NCI-H2227 (cell line): ENCODE results near the gene TMEM203.

Experiments
- DNase-seq: peaks from one replicate; lab custom pipeline; 2025; ENCODE audit not compliant: unreplicated experiment; lab: John Stamatoyannopoulos, UW

TMEM203 gene

DNA sequence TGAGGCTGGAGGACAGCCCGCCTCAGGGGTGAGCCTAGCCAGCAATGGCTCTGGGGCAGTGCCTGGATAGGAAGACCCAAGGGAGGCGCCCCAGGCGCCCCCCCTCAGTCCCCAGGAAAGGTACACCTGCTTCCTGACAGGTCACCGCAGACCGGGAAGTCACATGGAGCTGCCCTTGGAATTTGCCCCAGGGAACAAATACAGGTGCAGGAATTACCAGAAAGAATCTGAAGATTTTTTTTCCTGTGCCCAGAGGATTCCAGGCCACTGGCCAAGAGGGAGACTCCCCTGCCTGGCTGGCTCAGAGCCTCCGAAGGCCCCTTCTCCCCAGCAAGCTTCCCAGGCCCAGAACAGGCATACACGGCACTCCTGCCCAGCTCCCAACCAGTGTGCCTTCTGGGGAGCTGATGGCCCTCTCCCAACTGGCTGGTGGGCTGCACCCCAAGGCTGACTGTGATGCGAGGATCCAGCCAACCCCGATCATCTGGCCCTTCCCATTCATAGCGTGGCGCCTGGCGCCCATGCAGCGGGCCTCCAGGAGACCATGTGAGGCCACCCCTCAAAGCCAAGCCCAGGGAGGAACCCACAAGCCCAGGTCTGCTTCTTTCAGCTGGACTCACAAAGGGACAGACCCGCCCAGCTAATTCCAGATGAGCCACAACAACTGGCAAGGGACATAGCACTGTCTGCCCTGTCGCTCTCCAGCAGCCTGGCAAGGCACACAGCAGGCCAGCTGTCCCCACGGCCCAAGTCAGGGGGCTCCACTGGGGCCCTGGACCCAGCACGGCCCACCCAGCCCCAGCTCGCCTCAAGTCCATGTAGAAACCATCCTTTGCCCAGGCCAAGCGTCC, 7.2 kb downstream of the TMEM203 start:
- no peak for DNase-seq

DNA sequence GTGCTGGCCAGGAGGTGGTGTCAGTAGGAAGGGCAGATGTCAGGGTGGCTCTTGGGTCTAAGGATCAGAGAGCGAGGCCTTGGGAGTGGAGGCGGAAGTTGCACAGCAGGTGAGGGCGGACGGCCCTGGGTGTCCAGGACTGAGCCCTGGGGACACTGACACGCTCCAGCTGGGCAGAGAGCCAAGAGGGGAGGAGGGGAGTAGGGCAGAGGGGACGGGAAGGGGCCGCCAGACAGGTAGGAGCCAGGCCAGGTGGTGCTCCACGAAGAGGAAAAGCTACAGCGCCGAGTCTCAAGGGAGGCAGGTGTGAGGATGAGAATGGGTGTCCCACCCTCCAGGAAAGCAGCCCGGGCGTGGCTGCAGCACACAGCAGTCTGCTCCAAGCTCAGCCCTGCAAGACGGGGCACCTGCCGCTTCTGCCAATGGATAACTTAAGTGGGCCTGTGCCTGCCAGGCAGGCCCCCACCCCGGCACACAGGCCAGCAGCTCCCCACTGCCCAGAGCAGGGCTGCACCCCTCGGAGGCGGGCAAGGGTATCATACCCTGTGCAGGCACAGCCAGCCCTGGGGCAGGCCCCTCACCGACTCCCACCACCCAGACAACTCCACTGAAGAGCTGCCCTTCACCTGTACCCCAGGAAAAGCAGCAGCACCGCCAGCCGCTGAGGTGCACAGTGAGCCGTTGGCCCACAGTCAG, 9.8 kb downstream of the TMEM203 start:
- DNase-seq: no peak

DNA sequence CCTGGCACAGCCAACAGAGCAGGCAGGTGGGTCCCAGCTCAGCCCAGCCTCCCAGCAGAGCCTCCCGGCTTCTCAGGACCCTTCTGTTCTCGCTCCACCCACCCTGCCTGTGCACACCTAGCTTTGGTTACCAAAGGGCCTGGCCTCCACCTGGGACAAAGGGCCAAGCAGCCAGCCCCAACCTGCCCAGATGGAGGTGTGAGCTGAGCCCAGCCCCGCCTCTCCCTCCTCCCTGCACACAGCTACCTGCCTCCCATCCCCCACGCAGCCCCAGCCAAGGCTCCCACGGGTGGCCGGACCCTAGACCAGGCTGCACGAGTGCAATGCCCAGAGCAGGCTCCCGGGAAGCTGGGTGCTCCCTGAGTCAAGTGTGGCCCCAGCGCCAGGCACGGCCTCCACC, 10.5 kb downstream of the TMEM203 start:
- no peak for DNase-seq

DNA sequence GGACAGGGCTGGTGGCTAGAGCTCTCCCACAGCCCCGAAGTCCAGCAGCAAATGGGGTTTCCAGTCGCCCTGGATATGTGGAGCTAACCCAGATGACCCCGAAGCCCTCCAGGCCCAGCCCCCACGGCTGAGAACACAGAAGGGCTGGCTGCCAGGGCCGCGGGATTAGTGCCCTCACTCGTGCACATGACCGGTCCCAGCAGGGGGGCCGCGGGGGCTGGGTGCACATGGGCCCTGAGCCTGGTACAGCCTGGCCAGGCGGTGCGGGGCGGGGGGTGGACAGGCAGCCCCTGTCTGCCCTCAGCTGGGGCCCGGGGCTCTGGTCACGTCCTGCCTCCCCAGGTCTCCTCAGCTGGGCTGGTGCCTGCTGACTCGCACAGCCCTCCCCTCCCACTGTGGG, 11.1 kb downstream of the TMEM203 start:
- DNase-seq: no peak

DNA sequence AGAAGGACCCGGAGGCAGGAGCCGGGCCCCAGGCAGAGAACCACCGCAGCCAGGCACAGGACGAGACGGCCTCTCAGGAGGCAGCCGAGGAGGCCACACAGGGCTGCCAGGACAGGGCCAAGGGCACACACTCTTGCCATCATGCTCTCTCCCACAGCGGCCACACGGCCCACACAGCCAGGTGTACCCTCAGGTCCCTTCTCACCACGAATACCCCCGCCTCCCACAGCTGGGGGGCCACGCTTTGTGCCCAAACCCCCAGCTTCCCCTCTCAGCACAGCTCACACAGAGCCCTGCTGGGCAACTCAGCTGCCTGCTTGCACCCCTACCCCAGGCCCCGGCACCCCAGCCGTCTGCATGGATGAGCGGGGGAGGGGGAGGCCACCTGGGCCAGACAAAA, 11.7 kb downstream of the TMEM203 start:
- DNase-seq: no peak

DNA sequence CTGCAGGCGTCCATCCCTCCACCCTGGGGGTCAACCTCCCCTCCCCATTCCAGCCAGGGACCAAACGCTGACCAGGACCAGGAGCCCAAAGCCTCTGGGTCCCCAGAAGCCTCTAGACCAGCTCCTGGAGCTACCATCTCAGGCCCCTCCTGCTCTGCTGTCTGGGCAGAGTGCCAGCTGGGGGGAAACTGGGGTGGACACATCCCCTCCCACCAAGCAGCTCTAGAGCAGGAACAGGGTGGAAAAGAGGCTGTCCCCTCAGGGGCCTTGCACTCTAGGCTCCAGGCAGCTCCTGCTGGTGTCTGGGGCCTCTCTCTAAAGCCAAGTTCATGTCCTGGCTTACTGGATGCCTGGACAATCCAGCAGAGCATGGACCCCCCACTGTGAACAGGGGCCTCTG, 12.6 kb downstream of the TMEM203 start:
- peak; percentile 24 for DNase-seq

DNA sequence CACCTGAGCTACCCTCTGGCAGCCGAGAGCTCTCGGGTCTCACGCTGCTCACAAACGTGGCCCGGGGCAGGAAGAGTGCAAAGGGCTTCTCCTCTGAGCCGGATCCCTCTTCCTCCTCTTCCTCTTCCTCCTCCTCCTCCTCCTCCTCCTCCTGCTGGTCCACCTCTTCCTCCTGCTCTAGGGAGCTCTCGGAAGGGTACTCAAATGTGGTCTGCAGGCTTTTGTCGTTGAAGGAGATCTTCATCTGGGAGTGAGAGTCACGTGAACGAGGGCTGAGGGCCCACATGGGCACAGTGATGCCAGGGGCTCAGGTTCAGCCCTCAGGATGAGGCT, 13.0 kb downstream of the TMEM203 start:
- DNase-seq: no peak

DNA sequence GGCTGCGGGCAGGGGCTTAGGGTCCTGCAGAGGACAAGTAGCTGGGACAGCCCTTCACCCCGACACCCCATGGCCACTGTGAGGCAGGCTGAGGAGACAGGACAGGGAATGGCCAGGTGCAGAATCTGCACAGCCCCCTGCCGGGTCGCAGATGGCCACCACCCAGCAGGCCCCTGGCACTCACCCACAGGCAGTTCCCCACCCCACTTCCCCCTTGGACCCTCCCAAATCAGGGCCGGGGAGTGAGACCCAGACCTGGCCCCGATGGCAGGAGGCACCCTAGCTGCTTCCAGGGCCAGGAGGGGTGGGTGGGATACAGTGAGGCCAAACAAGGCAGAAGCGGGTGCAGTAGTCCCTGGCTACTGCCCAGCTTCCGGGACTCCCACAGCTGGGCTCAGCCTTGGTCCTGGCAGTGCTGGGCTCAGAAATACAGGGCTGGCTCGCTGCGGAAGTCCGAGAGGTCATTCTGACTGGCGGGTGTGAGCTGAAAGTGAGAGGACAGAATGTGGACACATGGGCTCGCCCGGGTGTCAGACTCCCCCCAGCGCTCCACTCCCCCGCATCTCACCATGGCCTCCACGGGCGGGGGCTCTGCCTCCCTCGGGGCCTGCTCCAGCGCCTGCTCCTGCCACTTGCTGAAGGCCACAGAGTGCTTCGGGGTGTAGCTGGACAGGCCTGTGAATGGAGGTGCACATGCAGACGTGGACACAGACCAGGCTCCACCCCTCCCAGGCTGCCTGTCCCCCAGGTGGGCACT, 13.6 kb downstream of the TMEM203 start:
- no peak for DNase-seq

DNA sequence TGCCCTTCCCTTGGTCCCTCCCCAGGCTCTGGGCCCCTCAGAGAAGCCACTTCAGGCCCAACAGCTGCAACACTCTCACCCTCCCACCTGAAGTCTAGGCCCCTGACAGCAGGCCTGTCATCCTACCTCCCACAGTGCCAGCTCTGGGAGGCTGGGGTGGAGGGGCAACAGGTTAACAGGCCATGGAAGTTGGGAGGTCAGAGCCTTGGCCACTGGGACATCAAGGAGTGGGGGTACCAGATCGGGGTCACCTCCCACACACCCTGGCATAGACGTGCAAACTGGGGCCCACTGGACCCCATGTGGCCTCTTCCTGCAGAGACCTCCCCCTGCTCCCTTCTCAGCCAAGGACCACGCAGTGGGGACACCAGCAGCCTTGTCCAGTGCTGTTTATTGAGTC, 14.2 kb downstream of the TMEM203 start:
- DNase-seq: no peak

DNA sequence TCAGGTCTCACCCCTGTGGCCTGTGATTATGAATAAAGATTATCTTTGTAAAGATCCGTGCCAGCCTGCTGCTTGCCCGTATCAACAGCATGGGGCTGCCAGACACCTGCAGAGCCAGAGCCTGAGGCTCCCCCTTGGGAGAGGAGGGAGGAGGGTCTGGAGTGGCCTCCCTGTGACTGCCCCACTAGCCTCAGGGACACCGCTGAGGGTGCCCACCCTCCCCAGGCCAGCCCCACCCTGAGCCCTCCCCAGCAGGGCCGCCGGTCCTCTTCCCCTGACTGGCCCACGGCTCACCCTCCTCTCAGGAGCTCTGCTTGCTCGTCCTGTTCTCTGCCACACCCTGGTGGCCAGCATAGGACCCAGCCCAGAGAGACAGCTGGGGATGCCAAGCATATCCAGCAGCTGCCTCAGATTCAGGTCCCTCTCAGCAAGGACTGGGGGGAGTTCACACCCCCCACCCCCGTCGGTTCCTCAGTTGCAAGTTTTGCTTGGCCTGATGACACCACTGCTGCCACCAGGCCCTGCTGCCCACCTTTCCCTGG, 15.1 kb downstream of the TMEM203 start:
- DNase-seq: no peak

DNA sequence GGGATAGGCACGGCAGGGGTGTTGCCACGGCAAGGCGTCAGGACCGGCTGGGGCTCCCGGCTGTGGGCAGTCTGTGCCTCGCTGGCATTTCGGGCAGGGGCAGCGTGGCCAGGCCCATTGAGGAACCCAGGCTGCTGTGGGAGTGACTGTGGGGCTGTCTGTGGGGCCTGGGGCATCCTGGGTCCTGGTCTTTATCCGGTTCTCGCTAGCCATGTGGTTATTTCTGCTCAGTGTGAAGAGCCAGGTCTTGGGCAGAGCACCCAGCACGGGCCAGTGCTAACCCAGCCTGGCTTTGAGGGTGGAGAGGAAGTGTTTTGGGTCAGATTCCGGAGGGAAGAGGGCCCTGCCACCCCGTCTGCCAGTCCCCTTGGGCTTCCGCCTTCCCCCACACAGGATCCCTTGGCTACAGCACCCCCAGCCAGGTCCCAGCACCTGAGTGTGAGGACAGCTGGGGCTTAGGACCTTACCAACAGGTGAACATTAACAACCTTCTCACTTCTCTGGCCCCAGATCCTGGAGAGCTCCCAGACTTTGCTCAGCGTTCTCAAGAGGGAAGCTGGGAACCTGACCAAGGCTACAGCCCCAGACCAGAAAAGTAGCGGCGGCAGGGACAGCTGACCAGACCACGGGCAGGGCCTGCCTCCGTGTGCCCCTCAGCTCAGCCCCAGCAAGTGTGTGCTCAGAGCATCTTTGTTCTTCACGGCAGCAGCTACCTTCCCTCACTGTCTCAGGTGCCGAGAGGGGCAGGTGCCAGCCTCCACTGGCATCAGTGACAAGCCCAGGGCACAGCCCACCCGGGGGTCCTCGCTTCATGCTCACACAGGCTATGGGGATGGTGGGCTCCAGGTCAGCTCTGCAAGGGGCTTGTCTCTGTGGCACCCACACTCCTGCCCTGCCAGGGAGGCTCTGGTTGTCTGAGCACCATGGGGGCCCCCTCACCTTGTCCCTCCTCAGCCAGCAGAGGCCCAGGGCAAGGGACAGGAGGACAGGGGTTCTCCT, 15.9 kb downstream of the TMEM203 start:
- DNase-seq: no peak

DNA sequence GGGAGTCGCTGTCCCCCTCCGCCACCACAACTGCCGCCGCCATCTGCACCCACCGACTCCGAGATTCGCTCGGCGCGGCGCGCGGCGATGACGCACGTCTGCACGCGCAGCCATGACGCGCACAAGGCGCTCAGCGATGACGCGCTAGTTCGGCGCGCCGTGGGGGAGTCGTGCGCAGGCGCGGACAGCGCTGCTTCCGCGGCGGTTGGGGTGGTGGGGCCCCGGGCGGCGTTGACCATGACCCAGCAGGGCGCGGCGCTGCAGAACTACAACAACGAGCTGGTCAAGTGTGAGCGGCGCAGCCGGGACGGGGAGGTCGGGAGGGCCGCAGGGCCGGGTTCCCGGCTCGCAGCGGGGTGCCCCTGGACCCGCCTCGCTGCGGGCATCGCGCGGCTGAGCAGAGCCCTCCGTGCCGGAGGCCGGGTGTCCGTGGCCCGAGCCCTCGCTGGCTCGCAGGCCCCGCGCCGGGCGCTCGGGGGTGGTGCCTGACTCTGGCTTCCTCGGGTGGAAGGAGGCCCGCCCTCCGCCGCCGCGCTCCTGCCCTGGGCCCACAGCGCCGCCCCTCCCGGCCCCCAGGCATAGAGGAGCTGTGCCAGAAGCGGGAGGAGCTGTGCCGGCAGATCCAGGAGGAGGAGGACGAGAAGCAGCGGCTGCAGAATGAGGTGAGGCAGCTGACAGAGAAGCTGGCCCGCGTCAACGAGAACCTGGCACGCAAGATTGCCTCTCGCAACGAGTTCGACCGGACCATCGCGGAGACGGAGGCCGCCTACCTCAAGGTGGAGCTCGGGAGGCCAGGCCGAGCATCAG, 16.8 kb downstream of the TMEM203 start, which contains the start of the genes ANAPC2 and SSNA1:
Gene ANAPC2 (minus strand): TSS at position 71 of the 807 bp plus-strand sequence. CDS start 28 bp downstream, at position 43.
Gene SSNA1 (plus strand): TSS at position 187 of the 807 bp plus-strand sequence. CDS start 51 bp downstream, at position 238.
- DNase-seq: peak; percentile 96

DNA sequence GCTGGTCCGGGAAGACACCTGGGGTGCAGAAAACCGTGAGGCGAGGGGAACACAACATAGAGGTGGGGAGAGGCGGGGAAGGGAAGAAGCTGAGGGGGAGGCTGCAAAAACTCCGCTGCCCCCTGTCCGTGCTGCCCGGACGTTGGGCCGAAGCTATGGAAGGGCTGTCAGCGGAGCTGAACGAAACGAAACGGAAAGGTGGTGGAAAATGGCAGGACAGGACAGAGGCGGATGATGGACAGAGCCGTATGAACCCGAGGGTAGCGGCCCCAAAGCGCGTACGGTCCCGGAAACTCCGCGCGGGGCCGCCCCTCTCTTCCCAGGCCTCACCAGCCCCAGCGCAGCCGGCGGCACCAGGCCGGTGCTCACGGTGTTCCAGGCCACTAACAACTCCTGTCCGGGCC, 17.4 kb downstream of the TMEM203 start:
- no peak for DNase-seq

DNA sequence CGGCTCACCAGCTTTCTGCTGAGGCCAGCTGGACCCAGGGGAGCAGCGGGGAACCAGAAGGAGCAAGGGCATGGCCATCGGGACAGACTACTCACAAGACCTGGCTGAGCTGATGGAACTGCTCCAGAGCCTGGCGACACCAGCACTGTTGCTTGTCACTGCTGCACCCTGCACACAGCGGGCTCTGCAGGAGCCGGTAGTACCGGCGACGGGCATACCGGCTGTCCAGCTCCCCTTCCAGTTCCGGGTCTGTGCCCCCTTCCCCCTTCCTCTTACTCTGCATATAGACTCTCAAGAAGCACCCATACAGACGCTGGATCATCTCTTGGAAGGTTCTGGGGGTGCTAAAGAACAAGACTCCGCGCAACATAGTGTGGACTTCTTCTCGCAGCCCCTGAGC, 18.1 kb downstream of the TMEM203 start:
- no peak for DNase-seq

DNA sequence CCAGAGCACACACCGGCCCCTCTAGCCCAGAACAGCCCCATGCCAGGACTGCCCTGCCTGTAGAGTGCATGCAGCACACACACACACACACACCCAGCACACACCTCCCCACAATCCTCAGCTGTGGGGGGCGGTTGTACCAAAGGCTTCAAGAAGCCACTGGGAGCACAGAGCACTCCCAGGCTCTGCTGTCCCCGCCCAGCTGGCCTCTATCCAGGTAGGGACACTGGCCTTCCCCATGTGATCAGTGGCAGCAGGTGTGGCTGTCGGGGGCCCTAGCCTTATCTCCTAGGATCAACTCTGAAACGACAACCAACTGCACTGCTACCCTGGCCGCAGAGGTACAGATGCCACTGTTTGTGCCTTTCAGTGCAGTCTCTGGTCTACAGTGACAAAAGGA, 19.1 kb downstream of the TMEM203 start:
- no peak for DNase-seq

DNA sequence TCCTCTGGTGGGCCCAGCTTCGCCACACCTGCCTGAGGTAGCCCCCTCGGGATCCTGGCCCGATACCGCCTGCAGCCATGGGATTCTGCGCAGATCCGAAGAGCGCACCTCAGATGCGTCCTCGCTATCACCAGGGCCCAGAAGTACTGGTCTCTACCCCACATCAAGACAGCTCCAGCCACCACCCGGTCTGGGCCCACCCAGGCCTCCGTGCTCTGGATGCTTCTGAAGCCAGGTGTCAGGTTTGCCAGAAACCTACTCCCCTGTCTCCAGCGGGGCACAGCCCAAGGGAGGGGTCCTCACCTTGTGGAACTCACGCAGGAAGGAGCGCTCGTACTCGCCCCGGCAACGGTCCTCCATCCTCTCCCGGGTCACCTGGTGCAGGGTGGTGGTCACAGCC, 19.5 kb downstream of the TMEM203 start:
- no peak for DNase-seq

DNA sequence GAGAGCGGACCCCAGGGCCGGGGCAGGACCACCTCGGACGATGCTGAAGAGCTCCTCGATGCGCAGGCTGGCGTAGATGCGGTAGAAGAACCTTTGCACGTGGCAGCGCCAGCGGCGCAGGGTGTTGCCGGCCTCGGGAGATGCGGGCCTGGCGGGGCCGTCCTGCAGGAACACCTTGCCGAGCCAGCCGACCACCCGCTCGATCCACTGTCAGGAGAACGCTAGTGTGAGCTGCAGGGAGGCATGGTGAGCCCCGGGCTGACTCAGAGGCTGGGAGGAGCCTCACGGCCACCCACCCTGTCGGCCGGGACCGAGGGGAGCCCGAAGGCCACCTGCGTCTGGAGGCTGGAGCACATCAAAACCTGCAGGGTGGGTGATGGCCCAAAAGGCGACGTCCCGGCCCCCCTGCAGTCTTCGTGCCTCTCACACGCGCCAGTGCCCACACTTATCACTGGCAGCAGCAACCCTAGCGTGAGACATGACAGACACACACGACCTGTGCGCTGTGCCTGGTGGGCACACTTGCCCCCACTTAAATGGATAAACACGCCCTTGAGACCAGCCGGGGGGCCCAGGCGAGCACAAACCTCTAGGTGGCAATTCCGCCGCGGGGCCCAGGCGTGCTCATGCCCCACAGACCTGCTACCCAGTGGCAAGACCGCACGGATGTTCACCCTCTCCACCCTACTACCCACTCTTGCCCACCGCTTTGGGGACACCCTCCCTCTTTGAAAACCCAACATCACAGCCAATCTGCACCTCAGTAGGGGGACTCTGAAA, 20.4 kb downstream of the TMEM203 start:
- DNase-seq: no peak

DNA sequence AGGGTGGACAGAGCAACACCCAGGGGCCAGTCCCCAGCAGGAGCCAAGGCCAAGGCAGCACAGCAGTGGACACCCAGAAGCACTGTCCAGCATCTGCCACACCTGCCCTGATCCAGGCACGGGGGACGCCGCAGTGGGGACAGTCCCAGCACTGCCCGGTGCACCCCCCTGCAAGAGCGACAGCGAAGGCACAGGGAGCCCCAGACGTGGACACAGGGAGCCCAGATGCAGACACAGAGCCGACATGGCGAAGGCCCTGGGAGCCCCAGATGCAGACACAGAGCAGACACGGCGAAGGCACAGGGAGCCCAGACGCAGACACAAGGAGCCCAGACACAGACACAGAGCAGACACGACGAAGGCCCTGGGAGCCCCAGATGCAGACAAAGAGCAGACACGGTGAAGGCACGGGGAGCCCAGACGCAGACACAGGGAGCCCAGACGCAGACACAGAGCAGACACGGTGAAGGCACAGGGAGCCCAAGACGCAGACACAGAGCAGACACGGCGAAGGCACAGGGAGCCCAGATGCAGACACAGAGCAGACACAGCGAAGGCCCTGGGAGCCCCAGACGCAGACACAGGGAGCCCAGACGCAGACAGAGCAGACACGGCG, 21.4 kb downstream of the TMEM203 start:
- DNase-seq: no peak
